ENCODE measurements around the gene ANO2.

ANO2 gene

GRCh38 chr12:5655120-5655519, 289.9 kb downstream of the ANO2 start:
- no peak for DNase-seq

GRCh38 chr12:5654019-5654418, 291.0 kb downstream of the ANO2 start:
- no peak for DNase-seq

- DNase-seq, result no peak
Measured at GRCh38 chr12:5650829-5651461, 294.1 kb downstream of the ANO2 start.

- DNase-seq, result no peak
Measured at GRCh38 chr12:5650281-5650680, 294.8 kb downstream of the ANO2 start.

GRCh38 chr12:5648692-5649359, 296.2 kb downstream of the ANO2 start:
- DNase-seq, result no peak

GRCh38 chr12:5643266-5643665, 301.8 kb downstream of the ANO2 start:
- DNase-seq, result no peak

- DNase-seq, result no peak
Measured at GRCh38 chr12:5637698-5638097, 307.4 kb downstream of the ANO2 start.

- no peak for DNase-seq
Measured at GRCh38 chr12:5636907-5637306, 308.2 kb downstream of the ANO2 start.

GRCh38 chr12:5633106-5633505, 312.0 kb downstream of the ANO2 start:
- no peak for DNase-seq

GRCh38 chr12:5632453-5632852, 312.6 kb downstream of the ANO2 start:
- DNase-seq, result no peak

GRCh38 chr12:5631497-5631896, 313.6 kb downstream of the ANO2 start:
- DNase-seq, result no peak

GRCh38 chr12:5630726-5631125, 314.3 kb downstream of the ANO2 start:
- no peak for DNase-seq

- no peak for DNase-seq
Measured at GRCh38 chr12:5628501-5628900, 316.6 kb downstream of the ANO2 start.

- DNase-seq, result no peak
Measured at GRCh38 chr12:5627053-5627630, 317.9 kb downstream of the ANO2 start.

- no peak for DNase-seq
Measured at GRCh38 chr12:5626151-5626550, 318.9 kb downstream of the ANO2 start.

GRCh38 chr12:5624486-5625272, 320.4 kb downstream of the ANO2 start:
- DNase-seq, result no peak

- DNase-seq, result no peak
Measured at GRCh38 chr12:5623411-5623810, 321.6 kb downstream of the ANO2 start.

- DNase-seq, result no peak
Measured at GRCh38 chr12:5622280-5622679, 322.8 kb downstream of the ANO2 start.

- DNase-seq, result no peak
Measured at GRCh38 chr12:5621329-5621728, 323.7 kb downstream of the ANO2 start.

- DNase-seq, result no peak
Measured at GRCh38 chr12:5620896-5621295, 324.2 kb downstream of the ANO2 start.

GRCh38 chr12:5619628-5620027, 325.4 kb downstream of the ANO2 start:
- DNase-seq, result no peak

- DNase-seq, result no peak
Measured at GRCh38 chr12:5616854-5617253, 328.2 kb downstream of the ANO2 start.

GRCh38 chr12:5615760-5616159, 329.3 kb downstream of the ANO2 start:
- DNase-seq, result no peak

GRCh38 chr12:5614256-5614655, 330.8 kb downstream of the ANO2 start:
- DNase-seq, result no peak
